Prostate gland (tissue), 2 donors: ENCODE results near the gene PPP1R15B.

Experiments
- POLR2A ChIP-seq: fragments of 450-650 bp; IDR thresholded peaks from one replicate; pipeline ENCODE4 v1.6.1; 2016; ENCODE audit warnings: antibody characterized with exemption, mild to moderate bottlenecking
- TF ChIP-seq, protein P1 (sequence below), 4 experiments: fragments of 200-600 bp in 2 of 4; fragments of 450-650 bp in 2 of 4; sonication (generic) in 2 of 4; IDR thresholded peaks; 1 replicate in 3 of 4; 2 replicates in 1 of 4; pipeline ENCODE4 v1.5.1; 2016 to 2019; ENCODE audit warnings: antibody characterized with exemption in 4 of 4, mild to moderate bottlenecking in 2 of 4, moderate library complexity in 2 of 4

DNA sequence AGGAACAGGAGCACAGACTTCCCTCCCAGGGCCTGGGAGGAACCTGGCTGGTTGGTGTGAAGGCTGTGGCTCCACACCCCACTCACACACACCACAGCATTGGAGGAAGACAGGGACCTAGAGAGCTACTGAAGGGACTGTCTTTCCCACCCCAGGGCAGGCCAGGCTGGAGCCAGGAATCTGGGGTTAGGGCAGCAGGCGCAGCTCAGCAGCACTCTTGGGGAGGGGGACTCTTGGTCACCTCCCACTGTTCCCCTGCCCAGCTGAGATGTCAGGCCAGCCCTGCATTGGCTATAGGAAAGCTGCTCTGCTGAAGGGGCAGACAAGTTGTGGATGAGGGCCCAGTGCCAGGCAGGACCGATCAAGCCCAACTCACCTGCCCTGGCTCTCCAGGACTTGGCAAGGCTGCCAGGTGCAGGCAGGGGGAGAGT lies 50.3 kb downstream of the PPP1R15B start:
- TF ChIP-seq, protein P1, sequence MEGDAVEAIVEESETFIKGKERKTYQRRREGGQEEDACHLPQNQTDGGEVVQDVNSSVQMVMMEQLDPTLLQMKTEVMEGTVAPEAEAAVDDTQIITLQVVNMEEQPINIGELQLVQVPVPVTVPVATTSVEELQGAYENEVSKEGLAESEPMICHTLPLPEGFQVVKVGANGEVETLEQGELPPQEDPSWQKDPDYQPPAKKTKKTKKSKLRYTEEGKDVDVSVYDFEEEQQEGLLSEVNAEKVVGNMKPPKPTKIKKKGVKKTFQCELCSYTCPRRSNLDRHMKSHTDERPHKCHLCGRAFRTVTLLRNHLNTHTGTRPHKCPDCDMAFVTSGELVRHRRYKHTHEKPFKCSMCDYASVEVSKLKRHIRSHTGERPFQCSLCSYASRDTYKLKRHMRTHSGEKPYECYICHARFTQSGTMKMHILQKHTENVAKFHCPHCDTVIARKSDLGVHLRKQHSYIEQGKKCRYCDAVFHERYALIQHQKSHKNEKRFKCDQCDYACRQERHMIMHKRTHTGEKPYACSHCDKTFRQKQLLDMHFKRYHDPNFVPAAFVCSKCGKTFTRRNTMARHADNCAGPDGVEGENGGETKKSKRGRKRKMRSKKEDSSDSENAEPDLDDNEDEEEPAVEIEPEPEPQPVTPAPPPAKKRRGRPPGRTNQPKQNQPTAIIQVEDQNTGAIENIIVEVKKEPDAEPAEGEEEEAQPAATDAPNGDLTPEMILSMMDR (IDR thresholded peaks at IDR 0.05): no peak
- no peak for TF ChIP-seq POLR2A
